PFSK-1 (cell line): ENCODE measurements around the gene KIF6.

Experiments used
- FOXP2 ChIP-seq: optimal IDR thresholded peaks from 2 replicates; pipeline ENCODE3; 2011; ENCODE audit warnings: borderline replicate concordance, control low read depth, inconsistent platforms; ENCODE audit not compliant: insufficient read depth; ENCODE audit errors: extremely low read length, extremely low read depth
- POLR2AphosphoS5 ChIP-seq: IDR thresholded peaks from 2 replicates; pipeline ENCODE4 v1.6.1; 2012; ENCODE audit warnings: low read depth, mild to moderate bottlenecking, control low read depth, low read length, moderate library complexity
- REST ChIP-seq, 2 experiments: IDR thresholded peaks; 2 replicates each; pipeline versions ENCODE4 v1.6.1 to v1.8.0; 2011 to 2012; ENCODE audit warnings: low read depth in 2 of 2, low read length in 2 of 2, control low read depth in 1 of 2, inconsistent platforms in 1 of 2, mild to moderate bottlenecking in 1 of 2, moderate library complexity in 1 of 2; ENCODE audit not compliant: insufficient read depth in 1 of 2
- SIN3A ChIP-seq: IDR thresholded peaks from 2 replicates; pipeline ENCODE4 v1.6.1; 2012; ENCODE audit warnings: mild to moderate bottlenecking, low read length, moderate library complexity, borderline replicate concordance; ENCODE audit not compliant: insufficient read depth
- TAF1 ChIP-seq: IDR thresholded peaks from 2 replicates; pipeline ENCODE4 v1.6.1; 2012; ENCODE audit warnings: low read length, control low read depth, borderline replicate concordance; ENCODE audit not compliant: insufficient read depth

Gene KIF6

GRCh38 chr6:39365281-39366074, 359.7 kb downstream of the KIF6 start:
- TF ChIP-seq TAF1 (no peak), FOXP2 (no peak), POLR2AphosphoS5 (no peak), SIN3A (no peak), REST (IDR thresholded peaks at IDR 0.05; ENCODE audit: insufficient read depth in 1 of 2, low read depth in 2 of 2, low read length in 2 of 2) (no peak)

GRCh38 chr6:39363280-39363679, 361.9 kb downstream of the KIF6 start:
- TF ChIP-seq TAF1, result no peak
- TF ChIP-seq FOXP2, result no peak
- TF ChIP-seq POLR2AphosphoS5, result no peak
- no peak for TF ChIP-seq REST (IDR thresholded peaks at IDR 0.05; ENCODE audit: insufficient read depth in 1 of 2, low read depth in 2 of 2, low read length in 2 of 2)
- no peak for TF ChIP-seq SIN3A

GRCh38 chr6:39362487-39362865, 362.7 kb downstream of the KIF6 start:
- no peak for TF ChIP-seq SIN3A
- no peak for TF ChIP-seq POLR2AphosphoS5
- no peak for TF ChIP-seq REST (IDR thresholded peaks at IDR 0.05; ENCODE audit: insufficient read depth in 1 of 2, low read depth in 2 of 2, low read length in 2 of 2)
- no peak for TF ChIP-seq TAF1
- no peak for TF ChIP-seq FOXP2

GRCh38 chr6:39361657-39362486, 363.3 kb downstream of the KIF6 start:
- no peak for TF ChIP-seq TAF1
- TF ChIP-seq FOXP2, result no peak
- TF ChIP-seq SIN3A, result no peak
- TF ChIP-seq REST (IDR thresholded peaks at IDR 0.05; ENCODE audit: insufficient read depth in 1 of 2, low read depth in 2 of 2, low read length in 2 of 2), result no peak
- no peak for TF ChIP-seq POLR2AphosphoS5
